H1 (cell line): ENCODE data around the gene OSTF1. TPM values are rescaled to one million over a fixed set of nuclear protein-coding genes. Genes with fewer than 3 reads are reported as not detected.

Experiments used
- CTCF ChIA-PET: fragments of 300-600 bp; sonication (Branson Sonifier 250); formaldehyde crosslinking; loops from one replicate; lab custom pipeline; 2021; ENCODE audit not compliant: partially characterized antibody; lab: Charles Lee
- POLR2A ChIA-PET: fragments of 300-600 bp; sonication (Branson Sonifier 250); formaldehyde crosslinking; loops from one replicate; lab custom pipeline; 2021; ENCODE audit warnings: inconsistent platforms; ENCODE audit not compliant: partially characterized antibody; lab: Charles Lee
- DNase-seq, 2 experiments: peaks; one replicate each; pipeline versions ENCODE4 v3.0.0 to v3.0.0-alpha.2; 2010 to 2022; ENCODE audit warnings: low spot score in 2 of 2, low read depth in 1 of 2, mixed read lengths in 1 of 2
- FAIRE-seq: peaks from 2 replicates; lab custom pipeline; 2011; peaks lifted over from hg19 to GRCh38; lab: Jason Lieb, UNC
- H2AFZ ChIP-seq: 2 replicates; pipeline ENCODE4 v1.8.1; 2012; ENCODE audit warnings: low read length, inconsistent platforms
- H2AK5ac ChIP-seq: 2 replicates; pipeline ENCODE4 v1.6.1; 2013; ENCODE audit warnings: low read depth, low read length
- H2BK120ac ChIP-seq: replicated peaks from 2 replicates; pipeline ENCODE3; 2013; ENCODE audit warnings: low read depth, low read length, inconsistent platforms
- H2BK12ac ChIP-seq: 2 replicates; pipeline ENCODE4 v1.6.1; 2013; ENCODE audit warnings: low read depth, low read length
- H2BK15ac ChIP-seq: 2 replicates; pipeline ENCODE4 v1.6.1; 2013; ENCODE audit warnings: low read length
- H2BK20ac ChIP-seq: 2 replicates; pipeline ENCODE4 v1.6.1; 2013; ENCODE audit warnings: low read length
- H2BK5ac ChIP-seq: 2 replicates; pipeline ENCODE4 v1.6.1; 2013; ENCODE audit warnings: low read depth, low read length
- H3K14ac ChIP-seq: 2 replicates; pipeline ENCODE4 v1.6.1; 2013; ENCODE audit warnings: inconsistent platforms; ENCODE audit not compliant: insufficient read length
- H3K18ac ChIP-seq: 2 replicates; pipeline ENCODE4 v1.6.1; 2013; ENCODE audit warnings: low read length; ENCODE audit errors: extremely low read depth
- H3K23ac ChIP-seq: 2 replicates; pipeline ENCODE4 v1.6.1; 2013; ENCODE audit warnings: inconsistent platforms; ENCODE audit not compliant: insufficient read length
- H3K23me2 ChIP-seq: 2 replicates; pipeline ENCODE4 v1.6.1; 2013; ENCODE audit warnings: low read depth, low read length
- H3K27ac ChIP-seq: 2 replicates; pipeline ENCODE4 v1.6.1; 2011; ENCODE audit warnings: low read depth, low read length, inconsistent platforms
- H3K27me3 ChIP-seq, 4 experiments: replicated peaks in 1 of 4; 1 replicate in 1 of 4; 2 replicates in 3 of 4; pipeline versions ENCODE4 v1.6.1 to v1.8.1; 2011 to 2013; ENCODE audit warnings: low read length in 3 of 4, mild to moderate bottlenecking in 3 of 4, inconsistent platforms in 2 of 4, mixed read lengths in 2 of 4, moderate library complexity in 1 of 4; ENCODE audit not compliant: control insufficient read depth in 3 of 4, insufficient read depth in 3 of 4; ENCODE audit errors: extremely low read depth in 1 of 4
- H3K36me3 ChIP-seq, 4 experiments: 2 replicates each; pipeline versions ENCODE4 v1.6.1 to v1.8.1; 2011 to 2013; ENCODE audit warnings: mild to moderate bottlenecking in 4 of 4, low read length in 3 of 4, moderate library complexity in 2 of 4, control low read depth in 1 of 4, inconsistent platforms in 1 of 4; ENCODE audit not compliant: insufficient read depth in 4 of 4, control insufficient read depth in 2 of 4
- H3K4ac ChIP-seq: replicated peaks from 2 replicates; pipeline ENCODE3; 2013; ENCODE audit warnings: low read length, low read depth, mixed read lengths, inconsistent platforms; ENCODE audit not compliant: insufficient read length
- H3K4me1 ChIP-seq, 4 experiments: replicated peaks in 1 of 4; 1 replicate in 1 of 4; 2 replicates in 3 of 4; pipeline versions ENCODE4 v1.6.1 to v1.8.1; 2011 to 2013; ENCODE audit warnings: low read length in 3 of 4, inconsistent platforms in 2 of 4, mixed read lengths in 1 of 4; ENCODE audit not compliant: insufficient read depth in 4 of 4, control insufficient read depth in 3 of 4
- H3K4me2 ChIP-seq, 2 experiments: 2 replicates each; pipeline versions ENCODE4 v1.6.1 to v1.8.1; 2011 to 2013; ENCODE audit warnings: low read depth in 2 of 2, low read length in 2 of 2, control low read depth in 1 of 2, inconsistent platforms in 1 of 2, mild to moderate bottlenecking in 1 of 2; ENCODE audit not compliant: insufficient read depth in 1 of 2
- H3K4me3 ChIP-seq, 4 experiments: fragments of 200-600, 300-600 bp in 1 of 4; sonication (generic), shearing (Covaris generic), sonication (Bioruptor Twin) in 1 of 4; 2 replicates each; pipeline versions ENCODE4 v1.5.1 to v1.8.1; 2011 to 2016; ENCODE audit warnings: low read length in 4 of 4, low read depth in 3 of 4, control low read depth in 2 of 4, inconsistent platforms in 2 of 4, mild to moderate bottlenecking in 2 of 4, mixed read lengths in 1 of 4, moderate library complexity in 1 of 4; ENCODE audit not compliant: insufficient read depth in 2 of 4; ENCODE audit errors: extremely low read depth in 1 of 4
- H3K56ac ChIP-seq: replicated peaks from 2 replicates; pipeline ENCODE3; 2013; ENCODE audit warnings: low read depth, mild to moderate bottlenecking, mixed read lengths, low read length, inconsistent platforms; ENCODE audit not compliant: insufficient read length
- H3K79me1 ChIP-seq: 2 replicates; pipeline ENCODE4 v1.6.1; 2013; ENCODE audit warnings: low read depth, low read length, control low read depth
- H3K79me2 ChIP-seq, 2 experiments: 2 replicates each; pipeline versions ENCODE4 v1.6.1 to v1.8.1; 2012 to 2013; ENCODE audit warnings: low read length in 2 of 2, mild to moderate bottlenecking in 2 of 2, inconsistent platforms in 1 of 2; ENCODE audit not compliant: insufficient read depth in 2 of 2, control insufficient read depth in 1 of 2
- H3K9ac ChIP-seq, 4 experiments: replicated peaks in 1 of 4; 1 replicate in 1 of 4; 2 replicates in 3 of 4; pipeline versions ENCODE4 v1.6.1 to v1.8.1; 2011 to 2013; ENCODE audit warnings: low read depth in 3 of 4, low read length in 3 of 4, control low read depth in 2 of 4, mild to moderate bottlenecking in 2 of 4, moderate library complexity in 2 of 4, inconsistent platforms in 1 of 4; ENCODE audit errors: extremely low read depth in 1 of 4
- H3K9me3 ChIP-seq, 2 experiments: 2 replicates each; pipeline versions ENCODE4 v1.6.1 to v1.8.1; 2012 to 2013; ENCODE audit warnings: mild to moderate bottlenecking in 2 of 2, moderate library complexity in 2 of 2, control low read depth in 1 of 2, inconsistent platforms in 1 of 2, low read depth in 1 of 2, low read length in 1 of 2, mixed read lengths in 1 of 2; ENCODE audit not compliant: insufficient read depth in 2 of 2
- H4K20me1 ChIP-seq, 2 experiments: replicated peaks in 1 of 2; 2 replicates each; pipeline versions ENCODE3 to v1.8.1; 2011 to 2013; ENCODE audit warnings: inconsistent platforms in 2 of 2, low read length in 2 of 2, mild to moderate bottlenecking in 1 of 2; ENCODE audit not compliant: insufficient read depth in 2 of 2, control insufficient read depth in 1 of 2
- H4K5ac ChIP-seq: 2 replicates; pipeline ENCODE4 v1.6.1; 2013; ENCODE audit warnings: low read length, low read depth, mixed read lengths, inconsistent platforms; ENCODE audit not compliant: insufficient read length
- H4K8ac ChIP-seq: 2 replicates; pipeline ENCODE4 v1.8.0; 2013; ENCODE audit warnings: mild to moderate bottlenecking, moderate library complexity, low read length, inconsistent platforms; ENCODE audit not compliant: insufficient read depth; ENCODE audit errors: extremely low read depth
- H4K91ac ChIP-seq: replicated peaks from 2 replicates; pipeline ENCODE3; 2013; ENCODE audit warnings: low read length, mixed read lengths, inconsistent platforms; ENCODE audit not compliant: insufficient read length
- ATF2 ChIP-seq: IDR thresholded peaks from 2 replicates; pipeline ENCODE4 v1.6.1; 2012; ENCODE audit warnings: low read length, inconsistent platforms
- BCL11A ChIP-seq, 2 experiments: IDR thresholded peaks; one replicate each; pipeline ENCODE4 v1.6.1; 2011; ENCODE audit warnings: low read depth in 2 of 2, low read length in 2 of 2, mild to moderate bottlenecking in 2 of 2
- BRCA1 ChIP-seq: IDR thresholded peaks from 2 replicates; pipeline ENCODE4 v1.6.1; 2012; ENCODE audit warnings: low read depth, low read length, improper control_type of control experiment
- CBX8 ChIP-seq: fragments of 300-800, 300-1000 bp; sonication (generic); IDR thresholded peaks from 2 replicates; pipeline ENCODE4 v1.7.1; 2016; ENCODE audit warnings: low read depth, low read length, borderline replicate concordance
- KDM1A ChIP-seq: fragments of 200-600, 300-600 bp; sonication (generic); IDR thresholded peaks from 2 replicates; pipeline ENCODE4 v1.7.1; 2016; ENCODE audit warnings: mild to moderate bottlenecking, low read length, borderline replicate concordance
- PHF8 ChIP-seq: fragments of 200-600 bp; sonication (generic); conservative IDR thresholded peaks from 2 replicates; pipeline ENCODE4 v1.7.1; 2012; ENCODE audit warnings: low read depth, mild to moderate bottlenecking, inconsistent platforms, low read length, moderate library complexity
- RFX5 ChIP-seq: IDR thresholded peaks from 2 replicates; pipeline ENCODE4 v1.6.1; 2011; ENCODE audit warnings: low read depth, low read length, improper control_type of control experiment, borderline replicate concordance
- SAP30 ChIP-seq: fragments of 300-600 bp; sonication (generic); IDR thresholded peaks from 2 replicates; pipeline ENCODE4 v1.7.1; 2012; ENCODE audit warnings: low read length, moderate library complexity, mild to moderate bottlenecking, inconsistent platforms; ENCODE audit not compliant: insufficient read depth, insufficient replicate concordance
- SIN3A ChIP-seq, 2 experiments: IDR thresholded peaks in 1 of 2; conservative IDR thresholded peaks in 1 of 2; 2 replicates each; pipeline ENCODE4 v1.6.1; 2011 to 2012; ENCODE audit warnings: low read length in 2 of 2, improper control_type of control experiment in 1 of 2, low read depth in 1 of 2, mild to moderate bottlenecking in 1 of 2
- SP1 ChIP-seq: IDR thresholded peaks from 2 replicates; pipeline ENCODE4 v1.6.1; 2011; ENCODE audit warnings: low read depth, low read length
- ZNF274 ChIP-seq: IDR thresholded peaks from 2 replicates; pipeline ENCODE4 v1.7.0; 2012; ENCODE audit warnings: low read length, borderline replicate concordance; ENCODE audit errors: extremely low read depth
- WGBS, 2 experiments: shearing (Covaris generic) in 1 of 2; methylation state at CpG; one replicate each; pipeline versions ENCODE4 v1.1.6 to v1.1.7; 2013 to 2015; ENCODE audit warnings: low lambda C conversion rate in 2 of 2, mixed read lengths in 2 of 2, inconsistent platforms in 1 of 2, low coverage in 1 of 2, missing lambda C conversion rate in 1 of 2; ENCODE audit not compliant: insufficient replicate concordance in 2 of 2, insufficient coverage in 1 of 2, insufficient read length in 1 of 2; ENCODE audit errors: extremely low coverage in 1 of 2, missing lambda C conversion rate in 1 of 2; 5-methylcytosine and 5-hydroxymethylcytosine counted together
- polyA plus RNA-seq, 7 experiments: library from polyadenylated mRNA; depleted of rRNA in 3 of 7; stranded (reverse) in 5 of 7; unstranded in 2 of 7; fragments of >200 nt in 5 of 7; fragments of 200-250 nt in 2 of 7; gene quantifications; 1 replicate in 5 of 7; 2 replicates in 1 of 7; 4 replicates in 1 of 7; pipeline versions ENCODE4 v1.2.1 to v1.2.3, GENCODE V29; 2011 to 2013; ENCODE audit warnings: missing spikeins in 2 of 7, mixed read lengths in 2 of 7
- total RNA-seq: library from RNA; stranded (reverse); fragmentation: NEBNext Ultra II Directional; extraction: Animal tissue kit (Norgen Biotek cat#: 25700); gene quantifications from 2 replicates; pipeline ENCODE4 v1.2.1, GENCODE V29; 2021

The OSTF1 gene
- total and polyA plus RNA-seq, 2 of the 8 experiments (the other 6 are each of a cell fraction or from before 2014, with no cell fraction given), result 5.0 to 18.9 TPM

DNA sequence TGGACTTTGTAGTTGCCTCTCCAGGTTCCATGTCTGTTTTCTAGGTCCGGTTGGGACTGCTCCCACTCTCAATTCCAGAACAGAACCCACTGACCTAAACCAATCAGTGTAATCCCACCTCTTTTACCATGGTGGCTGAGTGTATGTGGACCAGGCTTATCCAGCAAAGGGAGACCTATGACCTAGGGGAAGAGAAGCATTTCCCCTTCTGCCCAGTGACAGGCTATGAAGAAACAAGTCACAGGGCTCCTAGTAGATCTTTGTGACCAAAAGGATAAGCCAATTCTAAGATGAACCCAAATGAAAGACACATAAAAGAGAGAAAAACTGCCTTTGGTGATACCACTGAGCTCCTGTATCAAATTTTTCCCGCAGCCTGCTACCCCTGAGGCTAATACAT lies 6.7 kb upstream of the OSTF1 start:
- Histone ChIP-seq H4K8ac (no peak overlapping the region), H3K4me3 (no peak overlapping the region), H3K36me3 (peaks cover 0 to 4% (median 0%) of the 10 kb centered on the region in 4 experiments; a peak in 1 of 8 replicates), H3K4me1 (peaks cover 0 to 9% (median 4%) of the 10 kb centered on the region in 4 experiments; a peak in 3 of 7 replicates), H2AFZ (no peak overlapping the region), H4K5ac (no peak overlapping the region), H3K9me3 (no peaks in the 10 kb centered on the region), H2BK20ac (no peak overlapping the region), H3K14ac (no peak overlapping the region), H2BK5ac (no peak overlapping the region), H3K9ac (no peak overlapping the region), H2BK15ac (no peak overlapping the region), H2BK12ac (no peak overlapping the region), H3K4ac (no peak overlapping the region), H3K27ac (no peak overlapping the region), H3K79me2 (no peaks in the 10 kb centered on the region), H3K56ac (no peak overlapping the region), H2AK5ac (no peak overlapping the region), H4K91ac (no peak overlapping the region), H3K27me3 (no peaks in the 10 kb centered on the region), H3K79me1 (no peaks in the 10 kb centered on the region), H3K23ac (no peak overlapping the region), H3K23me2 (no peaks in the 10 kb centered on the region), H2BK120ac (no peak overlapping the region), H4K20me1 (no peaks in the 10 kb centered on the region), H3K18ac (no peak overlapping the region), H3K4me2 (no peak overlapping the region)
- no peak for FAIRE-seq
- DNase-seq, result no peak
- POLR2A ChIA-PET, result no interaction called here
- CTCF ChIA-PET, result interaction anchor here (0.5 to 1.7 kb wide), 3 partner anchors 10 to 1176 kb away, joined by 3 to 5 read pairs (median 3); no protein-coding TSS in a partner anchor
- WGBS, 2 experiments, result 23% methylated on average over 2 of the region's 2 CpGs; no CpG with 5 or more reads in 1 of the 2 experiments
- TF ChIP-seq ZNF274, result no peak
- TF ChIP-seq PHF8, result no peak
- TF ChIP-seq RFX5, result no peak
- no peak for TF ChIP-seq CBX8
- no peak for TF ChIP-seq SAP30
- no peak for TF ChIP-seq BCL11A (IDR thresholded peaks at IDR 0.05; ENCODE audit: low read depth in 2 of 2, low read length in 2 of 2)
- no peak for TF ChIP-seq KDM1A
- TF ChIP-seq ATF2, result no peak
- no peak for TF ChIP-seq SIN3A (conservative IDR thresholded peaks at IDR 0.05 in 1 of 2, IDR thresholded peaks at IDR 0.05 in 1 of 2; ENCODE audit: low read depth in 1 of 2, low read length in 2 of 2)
- TF ChIP-seq SP1, result no peak
- no peak for TF ChIP-seq BRCA1
